ENCODE measurements around the gene PNMA8C.
"Not testable (repeated sequence)": the region's sequence is repeated elsewhere in the genome, so short reads cannot be mapped to it uniquely, and the experiment has no call there.

Gene PNMA8C

GRCh38 chr19:46410205-46411087 lies 18.3 kb downstream of the PNMA8C start:
- DNase-seq = no peak

- no peak for DNase-seq
Measured at GRCh38 chr19:46409191-46409590, 19.5 kb downstream of the PNMA8C start.

- DNase-seq = no peak
Measured at GRCh38 chr19:46408664-46409039, 20.1 kb downstream of the PNMA8C start.

- DNase-seq = no peak
Measured at GRCh38 chr19:46407856-46408663, 20.7 kb downstream of the PNMA8C start.

- DNase-seq = no peak
Measured at GRCh38 chr19:46406976-46407375, 21.8 kb downstream of the PNMA8C start.

GRCh38 chr19:46404753-46405468 lies 23.8 kb downstream of the PNMA8C start:
- peak; percentile 72 for DNase-seq

- DNase-seq = peak; percentile 48
Measured at GRCh38 chr19:46404055-46404752, 24.5 kb downstream of the PNMA8C start.

GRCh38 chr19:46402725-46403124 lies 26.0 kb downstream of the PNMA8C start:
- no peak for DNase-seq

GRCh38 chr19:46397801-46398479 lies 30.8 kb downstream of the PNMA8C start:
- DNase-seq = not testable (repeated sequence)

GRCh38 chr19:46394402-46394797 lies 34.3 kb downstream of the PNMA8C start:
- DNase-seq = no peak

GRCh38 chr19:46393456-46394401 lies 35.0 kb downstream of the PNMA8C start:
- DNase-seq = no peak

GRCh38 chr19:46392837-46393236 lies 35.9 kb downstream of the PNMA8C start:
- no peak for DNase-seq

GRCh38 chr19:46392252-46392801 lies 36.4 kb downstream of the PNMA8C start:
- DNase-seq = no peak

- DNase-seq = no peak
Measured at GRCh38 chr19:46391296-46392251, 37.2 kb downstream of the PNMA8C start.

GRCh38 chr19:46390866-46391265 lies 37.9 kb downstream of the PNMA8C start:
- DNase-seq = no peak

- DNase-seq = no peak
Measured at GRCh38 chr19:46390121-46390858, 38.4 kb downstream of the PNMA8C start.

GRCh38 chr19:46388311-46389095 lies 40.2 kb downstream of the PNMA8C start:
- no peak for DNase-seq

- no peak for DNase-seq
Measured at GRCh38 chr19:46387713-46388130, 41.0 kb downstream of the PNMA8C start.

Data from hematopoietic multipotent progenitor cell treated with erythropoietin and hydrocortisone succinate and interleukin-3 and kit ligand, for 4 days (in vitro differentiated cells).